Mucosa of descending colon (tissue), 3 donors: ENCODE measurements around the gene HEBP2. TPM values are rescaled to one million over a fixed set of nuclear protein-coding genes. Genes with fewer than 3 reads are reported as not detected.

Experiments
- ATAC-seq: fragments of 200-7000 bp; cut with Tn5 transposase; one replicate; pipeline ENCODE4 v1.9.1; 2020; ENCODE audit warnings: mild to moderate bottlenecking, moderate library complexity
- DNase-seq, 3 donors: peaks; one replicate each; pipeline ENCODE4 v3.0.0-alpha.2; 2020
- H3K36me3 ChIP-seq: fragments of 200-600 bp; one replicate; pipeline ENCODE4 v1.8.0; 2021; ENCODE audit warnings: low read depth, mild to moderate bottlenecking
- H3K4me1 ChIP-seq: fragments of 200-600 bp; one replicate; pipeline ENCODE4 v1.8.0; 2021; ENCODE audit warnings: low read depth, mild to moderate bottlenecking
- H3K4me3 ChIP-seq: fragments of 200-600 bp; one replicate; pipeline ENCODE4 v1.8.0; 2021; ENCODE audit warnings: mild to moderate bottlenecking
- H3K9me3 ChIP-seq: fragments of 200-600 bp; one replicate; pipeline ENCODE4 v1.8.0; 2021; ENCODE audit warnings: mild to moderate bottlenecking
- intact Hi-C, 2 donors: fragments of 100-400 bp; cut with DNase I in 1 of 2; cut with micrococcal nuclease in 1 of 2; formaldehyde crosslinking; loops; one replicate each; pipeline versions ENCODE4 v1.11.0 to v1.11.1; 2022; cut with DNase I, micrococcal nuclease
- total RNA-seq, 3 donors: library from RNA; stranded (reverse); fragmentation: NEBNext Ultra II Directional in 2 of 3; extraction: Animal tissue kit (Norgen Biotek cat#: 25700) in 2 of 3; gene quantifications; one replicate each; pipeline versions ENCODE4 v1.2.1 to v1.2.4, GENCODE V29; 2021 to 2023
- TF ChIP-seq, protein P1 (sequence below): fragments of 200-600 bp; IDR thresholded peaks from one replicate; pipeline ENCODE4 v1.8.0; 2022; ENCODE audit warnings: antibody characterized with exemption, mild to moderate bottlenecking
- donor health status: DM: no; HTN: no; CAD: no; lungs with moderate emphysema.
- donor health status: DM: no; HTN: no; CAD: no.
- donor health status: DM: no; HTN: yes; CAD: no.

The HEBP2 gene
- total RNA-seq, 3 donors from 2014 or later: 78.5 to 101 (median 88.7) TPM

GRCh38 chr6:138387577-138388368 is 16.2 kb upstream of the HEBP2 start:
- TF ChIP-seq, protein P1, sequence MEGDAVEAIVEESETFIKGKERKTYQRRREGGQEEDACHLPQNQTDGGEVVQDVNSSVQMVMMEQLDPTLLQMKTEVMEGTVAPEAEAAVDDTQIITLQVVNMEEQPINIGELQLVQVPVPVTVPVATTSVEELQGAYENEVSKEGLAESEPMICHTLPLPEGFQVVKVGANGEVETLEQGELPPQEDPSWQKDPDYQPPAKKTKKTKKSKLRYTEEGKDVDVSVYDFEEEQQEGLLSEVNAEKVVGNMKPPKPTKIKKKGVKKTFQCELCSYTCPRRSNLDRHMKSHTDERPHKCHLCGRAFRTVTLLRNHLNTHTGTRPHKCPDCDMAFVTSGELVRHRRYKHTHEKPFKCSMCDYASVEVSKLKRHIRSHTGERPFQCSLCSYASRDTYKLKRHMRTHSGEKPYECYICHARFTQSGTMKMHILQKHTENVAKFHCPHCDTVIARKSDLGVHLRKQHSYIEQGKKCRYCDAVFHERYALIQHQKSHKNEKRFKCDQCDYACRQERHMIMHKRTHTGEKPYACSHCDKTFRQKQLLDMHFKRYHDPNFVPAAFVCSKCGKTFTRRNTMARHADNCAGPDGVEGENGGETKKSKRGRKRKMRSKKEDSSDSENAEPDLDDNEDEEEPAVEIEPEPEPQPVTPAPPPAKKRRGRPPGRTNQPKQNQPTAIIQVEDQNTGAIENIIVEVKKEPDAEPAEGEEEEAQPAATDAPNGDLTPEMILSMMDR: no peak
- intact Hi-C loops: no loop called here
- Histone ChIP-seq H3K4me1 (peaks cover 5% of the 10 kb centered on the region), H3K9me3 (no peaks in the 10 kb centered on the region), H3K4me3 (no peak overlapping the region), H3K36me3 (no peaks in the 10 kb centered on the region)
- peak; percentile 33 for ATAC-seq
- DNase-seq: no peak

GRCh38 chr6:138389551-138389950 is 14.5 kb upstream of the HEBP2 start:
- no peak overlapping the region for H3K4me3 ChIP-seq
- intact Hi-C loops: no loop called here
- no peaks in the 10 kb centered on the region for H3K36me3 ChIP-seq
- ATAC-seq: no peak
- DNase-seq: no peak
- H3K9me3 ChIP-seq: no peaks in the 10 kb centered on the region
- H3K4me1 ChIP-seq: peaks cover 5% of the 10 kb centered on the region
- TF ChIP-seq, protein P1: no peak

GRCh38 chr6:138393871-138394783 is 9.9 kb upstream of the HEBP2 start:
- Histone ChIP-seq H3K4me1 (no peaks in the 10 kb centered on the region), H3K36me3 (no peaks in the 10 kb centered on the region), H3K9me3 (no peaks in the 10 kb centered on the region), H3K4me3 (no peak overlapping the region)
- TF ChIP-seq, protein P1: no peak
- DNase-seq: no peak
- no peak for ATAC-seq
- intact Hi-C loops: no loop called here

DNA sequence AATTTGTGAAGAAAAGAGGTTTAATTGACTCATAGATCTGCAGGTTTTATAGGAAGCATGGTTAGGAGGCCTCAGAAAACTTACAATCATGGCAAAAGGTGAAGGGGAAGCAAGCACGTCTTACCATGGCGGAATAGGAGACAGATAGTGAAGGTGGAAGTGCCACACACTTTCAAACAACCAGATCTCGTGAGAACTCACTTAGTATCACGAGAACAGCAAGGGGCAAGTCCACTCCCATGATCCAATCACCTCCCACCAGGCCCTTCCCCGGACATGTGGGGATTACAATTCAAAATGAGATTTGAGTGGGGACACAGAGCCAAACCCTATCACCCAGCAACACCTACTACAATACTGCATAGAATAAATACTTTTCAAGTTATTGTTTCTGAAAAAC is 7.3 kb upstream of the HEBP2 start:
- H3K36me3 ChIP-seq: no peaks in the 10 kb centered on the region
- H3K9me3 ChIP-seq: no peaks in the 10 kb centered on the region
- no peaks in the 10 kb centered on the region for H3K4me1 ChIP-seq
- no peak for DNase-seq
- no peak for ATAC-seq
- H3K4me3 ChIP-seq: no peak overlapping the region
- intact Hi-C loops: no loop called here
- TF ChIP-seq, protein P1: no peak

- Histone ChIP-seq H3K4me3 (no peak overlapping the region), H3K9me3 (no peaks in the 10 kb centered on the region), H3K4me1 (no peaks in the 10 kb centered on the region), H3K36me3 (no peaks in the 10 kb centered on the region)
- TF ChIP-seq, protein P1: no peak
- intact Hi-C loops: no loop called here
- no peak for ATAC-seq
- DNase-seq: no peak
These were observed 6.6 kb upstream of the HEBP2 start for GRCh38 chr6:138397128-138398122.
